SU-DHL-6 (cell line): ENCODE measurements around the gene SLC1A1.

Experiments
- H2AFZ ChIP-seq: fragments of 200-600 bp; sonication (generic); 2 replicates; pipeline ENCODE4 v1.6.1; 2014; ENCODE audit warnings: low read depth, mild to moderate bottlenecking, moderate library complexity, mixed read lengths, antibody characterized with exemption, low read length; ENCODE audit not compliant: severe bottlenecking
- H3F3A ChIP-seq: fragments of 200-600 bp; shearing (Covaris generic); 2 replicates; pipeline ENCODE4 v1.6.0; 2016; ENCODE audit warnings: antibody characterized with exemption, mild to moderate bottlenecking; ENCODE audit not compliant: insufficient read depth
- H3K27ac ChIP-seq: fragments of 200-600 bp; sonication (generic); 2 replicates; pipeline ENCODE4 v1.5.1; 2016; ENCODE audit warnings: low read depth, mild to moderate bottlenecking, low read length, moderate library complexity, mixed read lengths
- H3K27me3 ChIP-seq: fragments of 200-600 bp; sonication (generic), shearing (Covaris generic); 2 replicates; pipeline ENCODE4 v1.6.0; 2014; ENCODE audit warnings: mild to moderate bottlenecking, low read length
- H3K36me3 ChIP-seq: fragments of 200-600 bp; sonication (generic); 2 replicates; pipeline ENCODE4 v1.6.1; 2014; ENCODE audit warnings: mild to moderate bottlenecking, low read length, mixed read lengths
- H3K4me2 ChIP-seq: fragments of 300-600, 200-600 bp; shearing (Covaris generic), sonication (generic); 2 replicates; pipeline ENCODE4 v1.6.0; 2014; ENCODE audit warnings: low read length, low read depth, mild to moderate bottlenecking; ENCODE audit not compliant: poor library complexity, severe bottlenecking
- H3K4me3 ChIP-seq: fragments of 200-600 bp; sonication (generic); 2 replicates; pipeline ENCODE4 v1.5.1; 2014; ENCODE audit warnings: antibody characterized with exemption, low read length, mild to moderate bottlenecking, mixed read lengths; ENCODE audit not compliant: insufficient read depth, poor library complexity, severe bottlenecking
- H3K79me2 ChIP-seq: fragments of 200-600 bp; sonication (generic); 2 replicates; pipeline ENCODE4 v1.6.1; 2014; ENCODE audit warnings: mild to moderate bottlenecking, low read length, moderate library complexity; ENCODE audit not compliant: insufficient read depth
- H3K9ac ChIP-seq: fragments of 200-600 bp; sonication (generic); 2 replicates; pipeline ENCODE4 v1.7.0; 2014; ENCODE audit warnings: mild to moderate bottlenecking, low read length
- H3K9me2 ChIP-seq: fragments of 200-600 bp; sonication (generic); replicated peaks from 2 replicates; pipeline ENCODE4 v1.6.1; 2014; ENCODE audit warnings: low read length; ENCODE audit not compliant: insufficient read depth
- H3K9me3 ChIP-seq: fragments of 200-600 bp; sonication (generic); 2 replicates; pipeline ENCODE4 v1.6.1; 2014; ENCODE audit warnings: low read length, mixed read lengths; ENCODE audit not compliant: insufficient read depth
- H4K20me1 ChIP-seq: fragments of 200-600 bp; sonication (generic); 2 replicates; pipeline ENCODE4 v1.6.1; 2014; ENCODE audit warnings: low read depth, mild to moderate bottlenecking, antibody characterized with exemption, low read length, moderate library complexity, mixed read lengths
- EZH2phosphoT487 ChIP-seq: fragments of 200-600 bp; sonication (generic), shearing (Covaris generic); conservative IDR thresholded peaks from 2 replicates; pipeline ENCODE4 v1.6.1; 2018; ENCODE audit warnings: mild to moderate bottlenecking, antibody characterized with exemption, low read length, moderate library complexity, mixed read lengths
- TF ChIP-seq, protein P1 (sequence below): fragments of 200-600 bp; sonication (generic); IDR thresholded peaks from one replicate; pipeline ENCODE4 v1.5.1; 2017; ENCODE audit warnings: antibody characterized with exemption, mild to moderate bottlenecking, low read length, moderate library complexity; ENCODE audit not compliant: insufficient read depth, poor library complexity, severe bottlenecking

SLC1A1 gene

GRCh38 chr9:4496497-4496896 lies 6.2 kb downstream of the SLC1A1 start:
- Histone ChIP-seq H4K20me1 (no peaks in the 10 kb centered on the region), H3K27me3 (no peaks in the 10 kb centered on the region; the same call in 1 of the 2 replicates), H3K36me3 (no peaks in the 10 kb centered on the region), H2AFZ (no peak overlapping the region), H3K27ac (no peak overlapping the region), H3F3A (no peaks in the 10 kb centered on the region), H3K9ac (no peak overlapping the region), H3K9me2 (no peaks in the 10 kb centered on the region), H3K79me2 (no peaks in the 10 kb centered on the region), H3K9me3 (no peaks in the 10 kb centered on the region), H3K4me3 (no peak overlapping the region), H3K4me2 (no peak overlapping the region)
- TF ChIP-seq EZH2phosphoT487, result no peak
- TF ChIP-seq, protein P1, sequence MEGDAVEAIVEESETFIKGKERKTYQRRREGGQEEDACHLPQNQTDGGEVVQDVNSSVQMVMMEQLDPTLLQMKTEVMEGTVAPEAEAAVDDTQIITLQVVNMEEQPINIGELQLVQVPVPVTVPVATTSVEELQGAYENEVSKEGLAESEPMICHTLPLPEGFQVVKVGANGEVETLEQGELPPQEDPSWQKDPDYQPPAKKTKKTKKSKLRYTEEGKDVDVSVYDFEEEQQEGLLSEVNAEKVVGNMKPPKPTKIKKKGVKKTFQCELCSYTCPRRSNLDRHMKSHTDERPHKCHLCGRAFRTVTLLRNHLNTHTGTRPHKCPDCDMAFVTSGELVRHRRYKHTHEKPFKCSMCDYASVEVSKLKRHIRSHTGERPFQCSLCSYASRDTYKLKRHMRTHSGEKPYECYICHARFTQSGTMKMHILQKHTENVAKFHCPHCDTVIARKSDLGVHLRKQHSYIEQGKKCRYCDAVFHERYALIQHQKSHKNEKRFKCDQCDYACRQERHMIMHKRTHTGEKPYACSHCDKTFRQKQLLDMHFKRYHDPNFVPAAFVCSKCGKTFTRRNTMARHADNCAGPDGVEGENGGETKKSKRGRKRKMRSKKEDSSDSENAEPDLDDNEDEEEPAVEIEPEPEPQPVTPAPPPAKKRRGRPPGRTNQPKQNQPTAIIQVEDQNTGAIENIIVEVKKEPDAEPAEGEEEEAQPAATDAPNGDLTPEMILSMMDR, result no peak

- Histone ChIP-seq H3K4me3 (no peak overlapping the region), H3K36me3 (no peaks in the 10 kb centered on the region), H3K4me2 (no peak overlapping the region), H3K27me3 (no peaks in the 10 kb centered on the region), H2AFZ (no peak overlapping the region), H3K9me2 (no peaks in the 10 kb centered on the region), H3K79me2 (no peaks in the 10 kb centered on the region), H3K9ac (no peak overlapping the region), H3K27ac (no peak overlapping the region), H3F3A (no peaks in the 10 kb centered on the region), H3K9me3 (no peaks in the 10 kb centered on the region), H4K20me1 (no peaks in the 10 kb centered on the region)
- TF ChIP-seq, protein P1, result no peak
- no peak for TF ChIP-seq EZH2phosphoT487
These were observed 7.1 kb downstream of the SLC1A1 start for GRCh38 chr9:4497395-4497794.

DNA sequence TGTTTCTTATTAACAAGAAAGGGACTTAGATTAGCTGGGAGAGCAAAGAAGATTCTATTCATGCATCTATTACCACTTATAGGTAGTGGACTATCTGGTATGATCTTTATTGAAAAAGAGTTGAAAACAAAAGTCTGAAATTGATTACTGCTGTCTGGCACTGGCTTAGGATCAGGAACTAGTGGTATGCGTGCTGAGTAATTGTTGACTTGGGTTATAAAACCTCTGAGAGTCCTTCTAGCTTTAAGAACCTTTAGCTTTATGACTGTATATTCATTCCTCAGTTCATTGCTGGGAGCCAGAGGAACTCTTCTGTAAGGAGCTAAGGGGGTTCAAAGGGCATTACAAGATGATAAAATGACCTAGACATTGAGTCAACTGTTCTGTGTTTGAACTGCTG lies 7.6 kb downstream of the SLC1A1 start:
- no peak overlapping the region for H3K4me2 ChIP-seq
- H3F3A ChIP-seq, result no peaks in the 10 kb centered on the region
- H3K9ac ChIP-seq, result no peak overlapping the region
- H4K20me1 ChIP-seq, result no peaks in the 10 kb centered on the region
- no peaks in the 10 kb centered on the region for H3K27me3 ChIP-seq
- no peaks in the 10 kb centered on the region for H3K9me2 ChIP-seq
- no peaks in the 10 kb centered on the region for H3K36me3 ChIP-seq
- no peaks in the 10 kb centered on the region for H3K79me2 ChIP-seq
- no peak overlapping the region for H2AFZ ChIP-seq
- TF ChIP-seq EZH2phosphoT487, result no peak
- TF ChIP-seq, protein P1, result no peak
- H3K27ac ChIP-seq, result no peak overlapping the region
- H3K9me3 ChIP-seq, result no peaks in the 10 kb centered on the region
- no peak overlapping the region for H3K4me3 ChIP-seq
